ENCODE results near the gene CHRNA1.

Gene CHRNA1

GRCh38 chr2:174764280-174765255 is at the start of gene CHRNA1:
TSS of gene CHRNA1 (minus strand) at chr2:174764472. CDS start at chr2:174764394, 78 bp downstream.
- Histone ChIP-seq H3K27ac (ENCODE audit: poor library complexity, severe bottlenecking) (no peak within 1 kb of the TSS), H3K4me3 (ENCODE audit: severe bottlenecking) (no peak within 1 kb of the TSS), H3K9me3 (ENCODE audit: severe bottlenecking) (no peaks in the 10 kb centered on the region), H3K27me3 (ENCODE audit: insufficient read depth, poor library complexity, severe bottlenecking) (no peaks in the 10 kb centered on the region), H3K4me1 (ENCODE audit: insufficient read depth, poor library complexity, severe bottlenecking) (no peaks in the 10 kb centered on the region), H3K36me3 (ENCODE audit: low read depth) (no peaks in the 10 kb centered on the region)
- DNase-seq (ENCODE audit: low spot score) (no peak), ATAC-seq (ENCODE audit: low read depth) (0 out of 3 replicates have a peak, but pooled peaks have one; percentile 14)
- no peak for TF ChIP-seq CTCF (IDR thresholded peaks at IDR 0.05; ENCODE audit: poor library complexity, severe bottlenecking)

- Histone ChIP-seq H3K27ac (ENCODE audit: poor library complexity, severe bottlenecking) (no peak overlapping the region), H3K36me3 (ENCODE audit: low read depth) (no peaks in the 10 kb centered on the region), H3K4me3 (ENCODE audit: severe bottlenecking) (no peak overlapping the region), H3K9me3 (ENCODE audit: severe bottlenecking) (no peaks in the 10 kb centered on the region), H3K27me3 (ENCODE audit: insufficient read depth, poor library complexity, severe bottlenecking) (no peaks in the 10 kb centered on the region), H3K4me1 (ENCODE audit: insufficient read depth, poor library complexity, severe bottlenecking) (no peaks in the 10 kb centered on the region)
- no peak for TF ChIP-seq CTCF (IDR thresholded peaks at IDR 0.05; ENCODE audit: poor library complexity, severe bottlenecking)
- ATAC-seq (ENCODE audit: low read depth), result no peak
- no peak for DNase-seq (ENCODE audit: low spot score)
Observed at GRCh38 chr2:174812037-174812436, 47.8 kb upstream of the CHRNA1 start.

GRCh38 chr2:174807931-174808330 is 43.7 kb upstream of the CHRNA1 start:
- DNase-seq (ENCODE audit: low spot score), result no peak
- H3K4me3 ChIP-seq (ENCODE audit: severe bottlenecking), result no peak overlapping the region
- no peaks in the 10 kb centered on the region for H3K36me3 ChIP-seq (ENCODE audit: low read depth)
- no peak for TF ChIP-seq CTCF (IDR thresholded peaks at IDR 0.05; ENCODE audit: poor library complexity, severe bottlenecking)
- H3K27ac ChIP-seq (ENCODE audit: poor library complexity, severe bottlenecking), result no peak overlapping the region
- H3K27me3 ChIP-seq (ENCODE audit: insufficient read depth, poor library complexity, severe bottlenecking), result no peaks in the 10 kb centered on the region
- H3K4me1 ChIP-seq (ENCODE audit: insufficient read depth, poor library complexity, severe bottlenecking), result no peaks in the 10 kb centered on the region
- no peaks in the 10 kb centered on the region for H3K9me3 ChIP-seq (ENCODE audit: severe bottlenecking)
- ATAC-seq (ENCODE audit: low read depth), result no peak

GRCh38 chr2:174805803-174806202 is 41.5 kb upstream of the CHRNA1 start:
- Histone ChIP-seq H3K4me3 (ENCODE audit: severe bottlenecking) (no peak overlapping the region), H3K36me3 (ENCODE audit: low read depth) (no peaks in the 10 kb centered on the region), H3K27me3 (ENCODE audit: insufficient read depth, poor library complexity, severe bottlenecking) (no peaks in the 10 kb centered on the region), H3K27ac (ENCODE audit: poor library complexity, severe bottlenecking) (no peak overlapping the region), H3K4me1 (ENCODE audit: insufficient read depth, poor library complexity, severe bottlenecking) (no peaks in the 10 kb centered on the region), H3K9me3 (ENCODE audit: severe bottlenecking) (no peaks in the 10 kb centered on the region)
- no peak for ATAC-seq (ENCODE audit: low read depth)
- no peak for TF ChIP-seq CTCF (IDR thresholded peaks at IDR 0.05; ENCODE audit: poor library complexity, severe bottlenecking)
- DNase-seq (ENCODE audit: low spot score), result no peak

GRCh38 chr2:174802459-174802858 is 38.2 kb upstream of the CHRNA1 start:
- Histone ChIP-seq H3K27me3 (ENCODE audit: insufficient read depth, poor library complexity, severe bottlenecking) (no peaks in the 10 kb centered on the region), H3K36me3 (ENCODE audit: low read depth) (no peaks in the 10 kb centered on the region), H3K9me3 (ENCODE audit: severe bottlenecking) (no peaks in the 10 kb centered on the region), H3K27ac (ENCODE audit: poor library complexity, severe bottlenecking) (no peak overlapping the region), H3K4me3 (ENCODE audit: severe bottlenecking) (no peak overlapping the region), H3K4me1 (ENCODE audit: insufficient read depth, poor library complexity, severe bottlenecking) (no peaks in the 10 kb centered on the region)
- no peak for DNase-seq (ENCODE audit: low spot score)
- TF ChIP-seq CTCF (IDR thresholded peaks at IDR 0.05; ENCODE audit: poor library complexity, severe bottlenecking), result no peak
- no peak for ATAC-seq (ENCODE audit: low read depth)

Measured in RWPE2 (cell line).